HFF-Myc (cell line): Measurements from ENCODE around the gene MICU1.

Experiments
- DNase-seq: peaks from one replicate; pipeline ENCODE4 v3.0.0-alpha.2; 2011; ENCODE audit warnings: low read depth; ENCODE audit errors: extremely low read depth
- H3K4me3 ChIP-seq: replicated peaks from 2 replicates; pipeline ENCODE4 v1.5.1; 2011; ENCODE audit warnings: low read depth, mild to moderate bottlenecking, control low read depth, low read length
- TF ChIP-seq, protein P1 (sequence below): IDR thresholded peaks from 2 replicates; pipeline ENCODE4 v1.5.1; 2012; ENCODE audit warnings: mild to moderate bottlenecking, low read depth, low read length, control low read depth; ENCODE audit errors: missing control alignments

The MICU1 gene

DNA sequence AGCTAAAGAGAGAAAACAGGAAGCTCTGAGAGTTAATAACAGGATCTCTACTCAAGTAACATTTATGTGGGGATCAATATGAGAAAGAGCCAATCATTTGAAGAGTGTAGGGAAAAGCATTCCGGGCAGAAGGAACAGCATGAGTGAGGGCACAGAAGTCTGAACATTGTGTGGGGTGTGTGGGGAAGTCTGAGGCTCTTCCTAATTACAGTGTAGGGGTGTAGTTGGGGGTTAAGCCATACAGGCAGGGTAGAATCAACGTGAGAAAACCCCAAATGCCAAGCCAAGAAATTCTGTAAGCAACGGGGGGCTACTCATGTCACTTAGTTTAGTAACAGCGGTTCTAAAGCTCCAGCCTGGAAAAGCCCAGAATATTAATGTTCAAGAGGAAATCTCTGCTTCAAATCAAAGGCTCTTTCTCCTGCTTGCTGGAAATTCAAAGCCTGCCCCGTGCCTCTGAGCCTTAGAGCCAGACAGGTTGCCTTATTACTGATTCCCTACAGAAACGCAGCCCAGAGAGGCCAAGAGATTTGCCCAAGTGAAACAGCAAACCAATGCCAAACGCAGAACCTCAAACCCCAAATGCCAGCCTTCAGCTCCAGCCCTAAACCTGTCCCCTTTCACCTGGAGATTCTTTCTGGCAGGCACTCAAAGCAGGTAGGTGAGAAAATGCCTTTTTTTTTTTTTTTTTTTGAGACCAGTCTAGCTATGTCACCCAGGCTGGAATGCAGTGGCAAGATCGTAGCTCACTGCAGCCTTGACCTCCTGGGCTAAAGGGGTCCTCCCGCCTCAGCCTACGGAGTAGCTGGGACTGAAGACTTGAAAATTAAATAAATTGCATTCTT lies 307.2 kb downstream of the MICU1 start:
- TF ChIP-seq, protein P1, sequence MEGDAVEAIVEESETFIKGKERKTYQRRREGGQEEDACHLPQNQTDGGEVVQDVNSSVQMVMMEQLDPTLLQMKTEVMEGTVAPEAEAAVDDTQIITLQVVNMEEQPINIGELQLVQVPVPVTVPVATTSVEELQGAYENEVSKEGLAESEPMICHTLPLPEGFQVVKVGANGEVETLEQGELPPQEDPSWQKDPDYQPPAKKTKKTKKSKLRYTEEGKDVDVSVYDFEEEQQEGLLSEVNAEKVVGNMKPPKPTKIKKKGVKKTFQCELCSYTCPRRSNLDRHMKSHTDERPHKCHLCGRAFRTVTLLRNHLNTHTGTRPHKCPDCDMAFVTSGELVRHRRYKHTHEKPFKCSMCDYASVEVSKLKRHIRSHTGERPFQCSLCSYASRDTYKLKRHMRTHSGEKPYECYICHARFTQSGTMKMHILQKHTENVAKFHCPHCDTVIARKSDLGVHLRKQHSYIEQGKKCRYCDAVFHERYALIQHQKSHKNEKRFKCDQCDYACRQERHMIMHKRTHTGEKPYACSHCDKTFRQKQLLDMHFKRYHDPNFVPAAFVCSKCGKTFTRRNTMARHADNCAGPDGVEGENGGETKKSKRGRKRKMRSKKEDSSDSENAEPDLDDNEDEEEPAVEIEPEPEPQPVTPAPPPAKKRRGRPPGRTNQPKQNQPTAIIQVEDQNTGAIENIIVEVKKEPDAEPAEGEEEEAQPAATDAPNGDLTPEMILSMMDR = no peak
- peak overlapping the region; percentile 33; the same call in 1 of the 2 replicates for H3K4me3 ChIP-seq
- no peak for DNase-seq
